ENCODE measurements around the gene KRT75. TPM values are rescaled to one million over a fixed set of nuclear protein-coding genes. Genes with fewer than 3 reads are reported as not detected.
"Not testable (repeated sequence)": the region's sequence is repeated elsewhere in the genome, so short reads cannot be mapped to it uniquely, and the experiment has no call there.

KRT75 gene
- total RNA-seq, 1 donor from 2014 or later: not detected

- no peak overlapping the region for H3K27ac Mint-ChIP-seq (ENCODE audit: unreplicated experiment)
- no peak for TF ChIP-seq CTCF (IDR thresholded peaks at IDR 0.05; ENCODE audit: unreplicated experiment)
- H3K36me3 Mint-ChIP-seq (ENCODE audit: low read depth, unreplicated experiment): peaks cover 5% of the 10 kb centered on the region
- peaks cover 13% of the 10 kb centered on the region for H3K27me3 Mint-ChIP-seq (ENCODE audit: unreplicated experiment)
- H3K9me3 Mint-ChIP-seq (ENCODE audit: unreplicated experiment): peaks cover 5% of the 10 kb centered on the region
- DNase-seq (ENCODE audit: low spot score): no peak
- H3K4me3 Mint-ChIP-seq (ENCODE audit: unreplicated experiment): no peak overlapping the region
- H3K4me1 Mint-ChIP-seq (ENCODE audit: unreplicated experiment): no peaks in the 10 kb centered on the region
Observed at GRCh38 chr12:52413202-52413601, 21.0 kb downstream of the KRT75 start.

GRCh38 chr12:52411815-52412214, 22.4 kb downstream of the KRT75 start:
- Mint-ChIP-seq H3K9me3 (ENCODE audit: unreplicated experiment) (peaks cover 5% of the 10 kb centered on the region), H3K36me3 (ENCODE audit: low read depth, unreplicated experiment) (peaks cover 5% of the 10 kb centered on the region), H3K27me3 (ENCODE audit: unreplicated experiment) (peaks cover 13% of the 10 kb centered on the region), H3K4me1 (ENCODE audit: unreplicated experiment) (no peaks in the 10 kb centered on the region), H3K27ac (ENCODE audit: unreplicated experiment) (no peak overlapping the region), H3K4me3 (ENCODE audit: unreplicated experiment) (no peak overlapping the region)
- no peak for TF ChIP-seq CTCF (IDR thresholded peaks at IDR 0.05; ENCODE audit: unreplicated experiment)
- DNase-seq (ENCODE audit: low spot score): no peak

GRCh38 chr12:52410589-52411248, 23.5 kb downstream of the KRT75 start:
- H3K36me3 Mint-ChIP-seq (ENCODE audit: low read depth, unreplicated experiment); H3K27ac Mint-ChIP-seq (ENCODE audit: unreplicated experiment); H3K9me3 Mint-ChIP-seq (ENCODE audit: unreplicated experiment); DNase-seq (ENCODE audit: low spot score); H3K4me1 Mint-ChIP-seq (ENCODE audit: unreplicated experiment); H3K4me3 Mint-ChIP-seq (ENCODE audit: unreplicated experiment): not testable (repeated sequence)
- peaks cover 13% of the 10 kb centered on the region for H3K27me3 Mint-ChIP-seq (ENCODE audit: unreplicated experiment)

- Mint-ChIP-seq H3K36me3 (ENCODE audit: low read depth, unreplicated experiment) (peaks cover 5% of the 10 kb centered on the region), H3K9me3 (ENCODE audit: unreplicated experiment) (peaks cover 5% of the 10 kb centered on the region), H3K27ac (ENCODE audit: unreplicated experiment) (no peak overlapping the region), H3K4me3 (ENCODE audit: unreplicated experiment) (no peak overlapping the region), H3K27me3 (ENCODE audit: unreplicated experiment) (peaks cover 15% of the 10 kb centered on the region), H3K4me1 (ENCODE audit: unreplicated experiment) (peaks cover 6% of the 10 kb centered on the region)
- DNase-seq (ENCODE audit: low spot score): no peak
- no peak for TF ChIP-seq CTCF (IDR thresholded peaks at IDR 0.05; ENCODE audit: unreplicated experiment)
Observed at GRCh38 chr12:52407918-52408317, 26.3 kb downstream of the KRT75 start.

- TF ChIP-seq CTCF (IDR thresholded peaks at IDR 0.05; ENCODE audit: unreplicated experiment): no peak
- H3K36me3 Mint-ChIP-seq (ENCODE audit: low read depth, unreplicated experiment): peaks cover 5% of the 10 kb centered on the region
Observed at GRCh38 chr12:52405922-52406385, 28.2 kb downstream of the KRT75 start, which contains the start of gene KRT82. Gene KRT82, minus strand, starts transcription at chr12:52406335. Its CDS starts 58 bp downstream, at chr12:52406277.

More at GRCh38 chr12:52405922-52406385, 28.2 kb downstream of the KRT75 start, which contains the start of gene KRT82:
- H3K4me3 Mint-ChIP-seq (ENCODE audit: unreplicated experiment): no peak within 1 kb of the TSS
- no peak for DNase-seq (ENCODE audit: low spot score)
- no peak within 1 kb of the TSS for H3K27ac Mint-ChIP-seq (ENCODE audit: unreplicated experiment)
- H3K9me3 Mint-ChIP-seq (ENCODE audit: unreplicated experiment): peaks cover 5% of the 10 kb centered on the region
- H3K4me1 Mint-ChIP-seq (ENCODE audit: unreplicated experiment): peaks cover 8% of the 10 kb centered on the region
- H3K27me3 Mint-ChIP-seq (ENCODE audit: unreplicated experiment): peaks cover 9% of the 10 kb centered on the region

All from endothelial cell (in vitro differentiated cells).